IMR-90 (cell line): ENCODE data around the gene MEOX2.

Experiments used
- POLR2A ChIP-seq: IDR thresholded peaks from 2 replicates; pipeline ENCODE4 v1.6.1; 2012; ENCODE audit warnings: mild to moderate bottlenecking, low read depth, low read length
- RAD21 ChIP-seq: IDR thresholded peaks from 2 replicates; pipeline ENCODE4 v1.6.1; 2012; ENCODE audit warnings: low read length, improper control_type of control experiment
- TF ChIP-seq, protein P1 (sequence below): conservative IDR thresholded peaks from 2 replicates; pipeline ENCODE4 v1.5.1; 2012; ENCODE audit warnings: mild to moderate bottlenecking, low read depth, low read length, improper control_type of control experiment

DNA sequence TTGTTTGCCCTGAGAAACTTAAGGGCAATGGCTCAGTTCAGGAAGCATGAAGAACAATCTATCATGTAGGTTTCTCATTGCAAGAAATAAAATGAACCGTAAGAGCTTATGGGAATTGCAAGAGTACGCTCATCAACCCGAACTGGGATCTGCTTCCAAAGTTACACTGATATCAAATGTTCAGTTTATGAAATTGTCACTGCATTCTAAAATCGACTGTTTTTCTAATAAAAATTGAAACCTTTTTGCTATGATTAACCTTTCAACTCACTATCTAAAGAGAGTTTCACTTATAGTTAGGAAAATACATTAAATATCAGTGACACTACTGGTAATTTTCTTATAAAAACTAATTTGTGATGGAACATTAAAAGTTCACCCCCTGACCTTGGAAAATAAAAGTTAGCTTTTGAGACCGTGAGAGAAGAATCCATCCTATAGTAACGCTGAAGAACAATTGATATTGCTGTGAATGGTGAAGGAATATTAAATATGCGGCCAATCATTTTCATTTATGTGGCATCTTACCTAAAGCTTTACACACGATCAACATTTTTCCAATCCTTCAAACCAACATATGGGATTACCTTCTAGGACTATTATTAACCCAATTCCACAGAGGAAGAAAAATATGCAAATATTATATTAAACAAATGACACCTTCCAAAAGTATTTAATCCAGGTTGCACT is 2.2 kb downstream of the MEOX2 start:
- TF ChIP-seq, protein P1, sequence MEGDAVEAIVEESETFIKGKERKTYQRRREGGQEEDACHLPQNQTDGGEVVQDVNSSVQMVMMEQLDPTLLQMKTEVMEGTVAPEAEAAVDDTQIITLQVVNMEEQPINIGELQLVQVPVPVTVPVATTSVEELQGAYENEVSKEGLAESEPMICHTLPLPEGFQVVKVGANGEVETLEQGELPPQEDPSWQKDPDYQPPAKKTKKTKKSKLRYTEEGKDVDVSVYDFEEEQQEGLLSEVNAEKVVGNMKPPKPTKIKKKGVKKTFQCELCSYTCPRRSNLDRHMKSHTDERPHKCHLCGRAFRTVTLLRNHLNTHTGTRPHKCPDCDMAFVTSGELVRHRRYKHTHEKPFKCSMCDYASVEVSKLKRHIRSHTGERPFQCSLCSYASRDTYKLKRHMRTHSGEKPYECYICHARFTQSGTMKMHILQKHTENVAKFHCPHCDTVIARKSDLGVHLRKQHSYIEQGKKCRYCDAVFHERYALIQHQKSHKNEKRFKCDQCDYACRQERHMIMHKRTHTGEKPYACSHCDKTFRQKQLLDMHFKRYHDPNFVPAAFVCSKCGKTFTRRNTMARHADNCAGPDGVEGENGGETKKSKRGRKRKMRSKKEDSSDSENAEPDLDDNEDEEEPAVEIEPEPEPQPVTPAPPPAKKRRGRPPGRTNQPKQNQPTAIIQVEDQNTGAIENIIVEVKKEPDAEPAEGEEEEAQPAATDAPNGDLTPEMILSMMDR, result no peak
- TF ChIP-seq POLR2A (no peak), RAD21 (no peak)
